Activated T-cell treated with anti-CD3 and anti-CD28 coated beads, Interleukin-2, amount 50 U/mL, for 1 hour (primary cell): Measurements from ENCODE around the gene MAEL.

Experiments
- DNase-seq: peaks from one replicate; pipeline ENCODE4 v3.0.0-alpha.2; 2020

MAEL gene

DNA sequence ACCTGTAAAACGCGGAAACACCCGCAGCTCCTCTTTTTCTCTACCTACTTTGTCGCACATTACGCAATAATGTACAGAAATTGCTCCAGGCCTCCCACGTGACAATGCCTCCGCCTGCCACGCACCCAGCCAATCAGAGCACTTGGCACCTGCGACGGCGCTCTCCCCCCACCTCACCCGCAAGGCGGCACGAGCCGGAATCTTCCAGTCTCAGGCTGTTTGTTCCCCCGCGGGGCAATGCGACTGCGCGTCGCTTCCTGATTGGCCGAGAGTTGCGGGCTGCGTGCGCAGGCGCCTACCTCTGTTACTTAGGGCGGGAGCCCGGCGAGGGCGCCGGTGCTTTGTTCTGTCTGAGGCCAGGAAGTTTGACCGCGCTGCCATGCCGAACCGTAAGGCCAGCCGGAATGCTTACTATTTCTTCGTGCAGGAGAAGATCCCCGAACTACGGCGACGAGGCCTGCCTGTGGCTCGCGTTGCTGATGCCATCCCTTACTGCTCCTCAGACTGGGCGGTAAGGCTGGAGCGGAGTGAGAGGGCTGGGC, at the start of gene MAEL:
Gene MAEL (plus strand): TSS at position 307 of the 542 bp plus-strand sequence. CDS start 73 bp downstream, at position 380.
- DNase-seq, result no peak

DNA sequence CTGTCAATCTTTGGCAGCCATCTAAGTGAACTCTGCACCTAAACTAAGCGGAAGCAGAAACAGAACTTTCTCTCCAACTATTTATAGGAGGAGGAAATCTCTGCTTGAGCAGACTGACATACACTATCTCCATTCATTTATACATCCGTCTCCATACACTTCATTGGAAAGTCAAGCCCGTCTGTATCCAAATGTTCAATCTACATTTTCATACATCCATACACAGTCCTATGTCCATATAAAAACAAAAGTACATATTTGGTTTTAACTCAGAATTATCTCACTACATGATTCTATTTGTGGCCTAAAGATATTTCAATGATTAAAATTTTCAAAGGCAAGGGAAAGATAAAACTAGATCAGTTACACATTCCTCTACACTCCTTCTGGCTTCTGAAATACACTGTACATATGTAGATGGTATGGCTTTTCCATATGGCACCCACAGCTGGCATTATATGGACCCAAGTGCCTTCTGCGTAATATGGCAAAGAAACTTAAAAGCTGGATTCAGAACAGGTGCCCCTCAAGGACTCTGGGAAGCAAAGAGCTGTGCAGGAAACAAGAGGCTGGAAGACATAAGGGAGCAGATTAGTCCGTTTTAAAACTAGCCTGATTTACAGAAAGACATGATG, 49.2 kb upstream of the MAEL start:
- no peak for DNase-seq

DNA sequence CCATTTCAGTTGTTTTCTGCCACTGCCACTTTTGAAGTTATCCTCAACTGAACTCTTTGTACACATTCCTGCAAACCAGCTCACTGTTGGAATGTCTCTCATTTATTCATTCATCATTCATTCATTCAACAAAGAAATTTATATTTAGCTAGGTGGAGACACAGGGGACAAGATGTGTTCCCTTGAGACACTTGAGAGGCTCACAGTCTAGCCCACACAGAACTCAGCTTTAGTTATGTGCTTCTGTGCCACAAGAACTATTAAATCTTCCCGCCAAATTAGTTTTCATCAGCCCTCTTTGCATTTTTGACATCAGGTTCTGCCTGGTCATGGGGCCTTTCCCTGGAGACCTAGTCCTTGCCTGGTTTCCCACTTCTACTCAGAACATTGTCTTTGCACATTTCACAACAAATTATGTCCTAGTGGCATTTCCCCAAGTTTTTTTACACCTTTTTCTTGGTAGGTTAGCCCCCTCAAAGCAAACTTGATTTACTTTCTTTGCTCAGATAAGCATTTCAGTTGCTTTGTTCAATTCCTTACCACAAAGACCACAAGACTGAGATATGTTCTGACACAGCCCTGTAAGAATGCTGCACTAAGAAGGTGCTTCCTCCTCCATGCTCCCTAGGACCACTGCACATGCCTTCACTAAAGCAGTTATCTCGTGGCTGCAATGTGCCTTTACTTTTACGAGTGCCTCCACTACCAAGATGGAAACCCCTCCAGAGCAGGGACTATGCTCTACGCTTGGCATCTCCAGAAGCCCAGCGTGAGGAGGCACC, 44.7 kb upstream of the MAEL start:
- DNase-seq, result no peak

DNA sequence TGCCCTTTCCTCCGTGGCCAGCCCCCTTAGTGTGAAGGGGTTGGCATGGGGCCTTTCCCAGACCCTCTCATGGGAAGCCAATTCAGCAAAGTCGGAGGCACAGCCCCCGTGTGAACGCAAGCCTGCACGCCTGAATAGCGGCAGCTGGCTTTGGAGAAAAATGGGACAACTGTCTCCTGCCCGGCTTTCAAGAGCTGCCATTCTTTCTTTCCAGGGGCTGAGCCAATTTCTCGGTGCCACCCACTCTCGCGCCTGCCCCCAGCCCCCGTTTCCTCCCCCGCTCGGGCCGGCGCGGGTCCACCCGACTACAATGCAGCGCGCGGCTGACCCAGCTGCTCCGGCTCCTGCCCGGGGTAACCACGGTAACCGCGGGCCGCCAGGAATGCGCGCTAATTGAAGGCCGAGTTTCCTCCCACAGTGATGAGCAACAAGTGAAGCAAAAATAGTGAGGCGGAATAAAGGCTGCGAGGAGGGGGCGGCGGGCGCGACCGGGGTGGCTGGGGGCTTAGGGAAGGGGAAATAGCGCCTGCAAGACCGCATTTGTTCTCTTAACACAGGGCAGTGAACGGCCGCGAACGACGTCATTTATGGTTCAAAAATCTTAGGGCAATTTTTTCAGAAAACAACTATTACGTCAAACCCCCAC, 41.6 kb upstream of the MAEL start:
- no peak for DNase-seq

DNA sequence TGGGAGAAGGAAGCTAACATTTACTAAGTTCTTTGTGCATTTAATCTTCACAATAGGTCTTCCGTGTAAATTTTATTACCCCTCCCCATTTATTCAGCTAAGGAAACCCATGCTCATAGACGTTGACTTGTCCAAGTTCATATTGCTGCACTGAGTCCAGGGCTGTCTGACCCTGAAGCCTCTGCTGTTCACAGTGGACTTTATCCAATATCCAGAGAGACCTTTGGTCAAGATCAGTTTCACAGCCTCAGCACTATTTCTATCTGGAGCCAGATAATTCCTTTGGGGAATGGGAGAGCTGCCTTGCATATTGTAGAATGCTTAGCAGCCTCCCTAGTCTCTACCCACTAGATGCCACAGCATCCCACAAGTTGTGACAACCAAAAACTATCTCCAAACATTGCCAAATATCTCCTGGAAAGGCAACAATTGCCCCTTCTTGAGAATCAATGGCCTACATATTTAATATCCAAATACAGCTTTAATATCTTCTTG, 40.2 kb upstream of the MAEL start:
- DNase-seq, result no peak

DNA sequence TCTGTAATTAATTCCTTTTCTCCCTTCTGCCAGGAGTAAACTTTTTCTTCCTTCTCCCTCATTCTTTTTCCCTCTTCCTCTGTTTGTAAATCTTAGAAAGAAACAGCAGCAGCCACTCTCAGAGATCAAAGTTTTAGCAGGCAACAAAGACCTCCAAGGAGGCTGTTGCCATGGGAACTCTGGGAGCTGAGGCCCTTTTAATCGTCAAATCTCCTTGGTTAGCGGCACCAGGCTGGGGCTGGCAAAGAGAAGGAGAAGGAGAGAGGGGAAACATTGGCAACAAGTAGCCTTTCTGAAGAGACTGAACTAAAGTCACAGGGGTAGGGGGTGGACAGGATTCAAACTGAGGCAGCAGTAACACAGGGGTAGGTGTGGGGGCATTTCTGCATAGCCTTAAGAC, 38.9 kb upstream of the MAEL start:
- DNase-seq, result no peak

DNA sequence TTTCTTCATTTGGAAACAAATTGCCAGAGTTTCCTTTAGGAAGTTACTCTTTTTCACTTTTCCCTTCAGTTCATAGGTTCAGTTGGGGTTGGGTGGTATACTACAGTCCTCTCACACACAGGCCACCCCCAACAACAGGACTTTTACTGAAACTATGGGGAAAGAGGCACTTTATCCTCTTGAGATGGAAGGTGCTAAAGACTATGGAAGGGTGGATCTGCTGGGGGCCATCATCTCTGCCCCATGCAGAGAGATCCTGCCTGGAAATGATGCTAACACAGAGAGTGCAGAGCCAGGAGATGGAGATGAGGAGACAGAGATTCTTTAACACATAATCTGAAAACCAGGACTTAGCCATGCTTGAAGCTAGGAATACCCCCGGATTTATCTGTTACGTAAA, 38.0 kb upstream of the MAEL start:
- DNase-seq, result no peak

DNA sequence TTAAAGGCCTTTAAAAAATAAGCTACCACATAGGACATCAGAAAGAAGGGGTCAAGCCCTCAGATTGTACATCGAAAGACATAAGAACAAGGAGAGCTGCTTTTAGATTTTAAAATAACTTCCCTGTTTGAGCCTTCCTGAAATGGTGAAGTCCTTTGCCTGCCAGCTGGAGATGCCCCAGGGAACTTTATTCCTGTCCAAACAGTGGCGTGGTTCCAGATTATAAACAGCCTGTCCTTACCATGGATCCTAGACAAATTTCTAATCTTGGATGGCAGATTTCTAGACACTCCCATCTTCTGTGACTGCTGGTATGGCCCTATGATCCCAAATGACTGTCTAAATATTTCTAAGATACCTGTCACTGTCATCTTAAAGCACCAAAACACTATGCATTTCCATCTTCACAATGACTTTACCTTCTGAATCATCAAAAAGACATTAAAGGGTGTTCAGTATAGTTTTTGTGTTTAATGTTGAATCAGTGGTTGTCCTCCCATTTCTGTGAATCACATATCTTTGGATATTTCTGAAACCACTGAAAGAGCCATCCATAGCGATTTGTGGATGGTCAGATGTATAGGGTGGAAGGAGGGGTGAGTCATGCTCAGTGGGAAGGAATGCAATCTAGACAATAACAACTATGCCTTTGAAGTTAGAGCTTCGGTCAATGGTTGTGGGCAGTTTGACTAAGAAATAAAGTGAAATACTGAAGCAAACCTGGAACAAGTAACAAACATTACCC, 36.9 kb upstream of the MAEL start:
- DNase-seq, result no peak

DNA sequence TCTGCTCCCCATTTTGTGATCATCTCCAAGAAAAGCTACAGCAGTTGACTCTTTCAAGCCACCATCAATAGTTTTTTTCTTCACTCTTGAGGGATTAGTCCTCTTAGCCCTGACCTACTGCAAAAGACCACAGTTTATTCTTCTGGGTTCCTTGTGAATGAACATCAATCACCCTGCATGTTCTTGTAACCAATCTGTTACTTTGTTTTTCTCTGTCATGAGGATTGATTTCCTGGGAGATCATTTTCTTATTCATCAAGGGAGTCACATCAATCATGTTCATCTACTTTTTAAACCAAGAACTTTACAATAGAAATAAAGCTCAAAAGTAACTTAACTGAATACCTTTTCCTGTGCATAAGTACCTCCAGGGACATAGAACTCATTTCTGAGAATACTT, 35.6 kb upstream of the MAEL start:
- no peak for DNase-seq

DNA sequence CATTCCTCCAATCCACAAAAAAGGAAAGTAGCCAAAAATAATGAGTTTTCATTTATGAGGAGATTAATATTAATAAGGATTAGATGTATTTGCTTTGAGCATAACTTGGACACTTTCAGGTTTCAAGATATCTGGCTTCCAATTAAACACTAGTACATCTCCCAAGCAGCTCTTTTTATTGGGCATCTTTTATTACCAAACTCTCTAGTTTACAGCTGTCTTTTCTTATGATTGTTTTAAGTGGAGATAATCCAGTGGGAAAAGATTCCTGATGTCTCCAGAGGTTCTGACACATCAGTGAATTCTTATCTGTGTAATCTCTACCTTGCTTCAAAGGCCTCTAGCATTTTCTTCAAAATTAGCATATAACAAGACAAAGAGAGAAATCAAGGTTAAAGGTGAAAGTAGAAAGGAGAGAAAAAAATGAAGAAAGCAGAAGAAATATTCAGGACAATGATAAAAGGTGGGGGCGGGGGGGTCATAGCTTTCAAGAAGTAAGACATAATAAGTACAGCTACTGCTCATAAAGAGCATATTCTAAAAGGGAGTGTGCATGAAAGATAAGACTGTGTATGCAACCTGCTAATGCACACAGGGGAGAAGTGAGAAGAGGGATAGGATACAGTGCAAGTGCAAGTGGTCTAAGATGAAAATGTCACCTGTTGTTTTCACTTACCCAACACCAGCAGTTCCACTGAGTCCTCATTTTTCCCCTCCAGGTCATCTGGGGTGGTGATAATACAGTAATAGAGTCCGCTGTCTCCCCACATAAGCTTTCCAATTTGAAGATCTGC, 32.8 kb upstream of the MAEL start:
- no peak for DNase-seq

DNA sequence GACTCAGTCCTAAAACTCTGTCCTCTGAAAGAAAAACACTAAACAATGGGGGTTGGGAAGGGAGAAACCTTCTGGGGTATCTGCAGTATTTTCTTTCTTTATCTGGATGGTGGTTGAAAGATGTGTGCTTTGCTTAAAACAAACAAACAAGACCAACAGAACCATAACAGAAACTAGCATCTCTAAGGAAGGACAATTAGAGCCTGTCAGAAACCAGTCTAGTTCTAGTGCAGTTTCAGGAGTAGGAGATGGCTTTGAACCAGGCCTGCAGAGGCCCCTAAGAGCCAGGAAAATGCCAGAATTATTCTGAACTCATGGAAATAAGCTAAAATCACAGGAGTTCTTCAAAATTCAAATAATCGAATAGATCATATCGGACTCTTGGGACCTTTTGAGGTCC, 32.2 kb upstream of the MAEL start:
- no peak for DNase-seq

DNA sequence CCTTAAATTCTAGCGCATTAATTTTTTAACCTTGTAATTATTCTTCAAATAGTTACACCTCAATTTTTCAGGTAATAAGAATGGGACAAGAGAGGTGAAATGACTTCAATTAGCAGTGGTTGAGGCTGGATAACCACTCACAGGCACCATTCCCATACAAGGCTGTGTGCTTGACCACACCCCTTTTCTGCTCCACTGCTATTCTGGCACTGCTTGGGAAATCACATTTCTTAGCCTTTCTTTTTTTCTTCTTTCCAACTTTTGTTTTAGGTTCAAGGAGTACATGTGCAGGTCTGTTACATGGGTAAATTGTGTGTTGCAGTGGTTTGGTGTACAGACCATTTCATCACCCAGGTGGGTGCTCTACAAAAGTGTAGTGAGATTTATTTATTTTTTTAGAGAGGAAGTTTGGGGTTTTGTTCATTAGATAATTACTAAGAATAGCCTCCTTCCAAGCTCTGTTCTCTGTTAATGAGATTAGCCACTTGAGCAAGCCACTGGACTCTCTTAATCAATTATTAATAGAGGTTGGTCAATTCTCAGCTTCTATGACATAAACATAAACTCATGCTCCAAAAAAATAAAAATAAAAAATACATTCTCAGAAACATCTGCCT, 28.1 kb upstream of the MAEL start:
- DNase-seq, result no peak

DNA sequence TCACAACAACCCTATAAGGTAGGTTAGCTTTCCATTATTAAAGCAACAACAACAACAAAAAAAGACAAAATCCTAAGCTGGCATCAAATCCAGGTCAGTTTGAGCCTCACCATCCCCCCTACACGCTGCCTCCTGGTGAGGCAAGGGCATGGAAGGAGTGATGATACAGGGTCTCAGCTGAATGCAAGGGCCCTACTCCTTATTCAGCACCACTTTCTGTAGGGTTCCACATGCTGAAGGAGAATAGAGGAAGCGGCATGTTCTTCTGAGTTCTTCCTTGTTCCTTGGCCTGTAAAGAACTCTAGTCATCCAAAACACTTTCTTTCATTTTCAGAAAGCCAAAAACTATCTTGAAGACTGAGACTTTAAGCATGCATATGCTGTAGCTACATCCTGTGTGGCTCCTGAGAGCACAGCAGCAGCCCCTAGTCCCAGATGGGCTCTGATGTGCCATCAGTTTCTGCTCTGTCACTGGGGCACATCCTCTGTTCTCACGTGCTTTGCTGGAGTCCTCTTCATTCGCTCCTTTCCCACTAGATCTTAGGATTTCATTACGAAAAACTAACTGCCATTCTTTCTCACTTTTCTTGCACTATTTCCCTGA, 19.9 kb upstream of the MAEL start:
- DNase-seq, result no peak

DNA sequence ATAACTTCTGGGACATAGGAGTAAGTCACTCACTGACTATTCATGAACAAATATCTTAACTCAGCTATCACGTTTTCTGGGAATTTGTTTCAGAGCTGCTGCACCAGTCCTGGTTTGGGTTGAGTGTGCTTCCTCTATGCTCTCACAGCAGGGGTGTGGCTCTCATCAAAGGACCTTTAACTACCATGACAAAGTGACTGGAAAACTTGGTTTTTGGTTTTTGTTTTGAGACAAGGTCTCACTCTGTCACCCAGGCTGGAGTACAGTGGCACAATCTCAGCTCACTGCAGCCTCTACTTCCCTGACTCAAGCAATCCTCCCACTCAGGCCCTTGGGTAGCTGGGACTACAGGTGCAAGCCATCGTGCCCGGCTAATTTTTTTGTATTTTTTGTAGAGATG, 17.8 kb upstream of the MAEL start:
- DNase-seq, result no peak

DNA sequence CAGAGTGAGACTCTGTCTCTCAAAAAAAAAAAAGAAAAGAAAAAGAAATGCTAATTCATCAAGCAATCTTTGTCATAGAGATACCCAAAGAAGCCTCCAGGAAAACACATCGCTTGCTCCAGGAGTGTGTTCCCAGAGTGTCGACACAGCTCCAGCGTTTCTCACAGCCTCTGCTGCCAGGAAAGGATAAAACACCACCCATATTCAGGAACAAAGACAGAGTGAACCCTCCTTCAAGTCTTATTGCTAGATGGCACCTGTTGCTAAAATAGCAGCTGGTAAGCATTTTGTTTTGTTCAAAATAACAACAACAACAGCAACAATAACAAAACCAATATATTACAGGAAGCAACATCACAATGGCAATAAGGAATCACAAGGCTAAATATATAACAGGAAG, 16.9 kb upstream of the MAEL start:
- no peak for DNase-seq

DNA sequence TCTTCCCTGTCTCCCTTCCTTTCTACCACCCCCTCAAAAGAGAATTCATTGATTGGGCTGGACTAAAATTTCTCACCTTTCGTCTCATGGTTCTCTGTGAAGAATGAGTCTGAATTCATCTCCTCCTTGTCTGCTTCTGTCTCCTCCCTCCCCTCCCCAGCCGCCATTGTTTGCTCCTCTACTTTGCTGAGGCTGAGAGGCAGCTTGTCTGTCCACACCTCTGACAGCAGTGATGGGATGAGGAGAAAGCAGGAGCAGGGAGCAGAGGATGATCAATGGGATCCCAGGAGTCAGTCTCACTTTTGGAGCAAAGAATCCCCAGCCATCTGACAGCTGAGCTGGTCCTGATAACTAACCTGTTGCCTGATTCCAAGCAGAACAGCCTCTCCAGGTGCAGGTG, 16.3 kb upstream of the MAEL start:
- DNase-seq, result no peak

DNA sequence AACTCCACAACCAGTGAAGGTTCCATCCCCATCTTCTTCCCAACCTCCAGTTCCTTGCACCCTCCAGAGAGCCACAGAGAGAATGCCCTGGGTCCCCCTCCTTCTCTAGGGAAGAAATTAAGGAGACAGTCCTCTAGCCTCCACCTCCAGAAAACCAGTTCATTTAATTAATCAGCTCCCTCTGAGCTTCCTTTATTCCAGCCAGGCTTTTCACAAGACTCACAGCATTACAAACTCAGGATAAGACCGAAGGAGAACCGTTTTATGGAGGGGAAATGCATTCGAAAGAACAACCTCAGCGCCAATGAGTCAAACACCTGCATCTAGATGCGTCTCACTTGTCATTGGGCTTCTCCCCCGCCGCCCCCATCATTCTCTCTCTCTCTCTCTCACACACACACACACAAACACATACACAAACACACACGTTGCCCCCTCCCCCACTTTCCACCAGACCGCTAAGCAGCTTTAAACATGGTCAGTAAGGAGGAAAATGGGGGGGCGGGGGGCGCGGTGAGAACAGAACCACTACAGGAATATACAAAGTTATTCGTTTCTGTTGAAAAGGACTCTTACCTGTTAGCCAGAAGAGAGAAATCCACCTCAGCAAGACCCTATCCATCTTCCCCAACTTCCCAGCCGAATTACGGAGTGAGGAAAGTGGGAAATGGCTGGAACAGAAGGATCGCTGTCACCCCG, 14.3 kb upstream of the MAEL start:
- no peak for DNase-seq

DNA sequence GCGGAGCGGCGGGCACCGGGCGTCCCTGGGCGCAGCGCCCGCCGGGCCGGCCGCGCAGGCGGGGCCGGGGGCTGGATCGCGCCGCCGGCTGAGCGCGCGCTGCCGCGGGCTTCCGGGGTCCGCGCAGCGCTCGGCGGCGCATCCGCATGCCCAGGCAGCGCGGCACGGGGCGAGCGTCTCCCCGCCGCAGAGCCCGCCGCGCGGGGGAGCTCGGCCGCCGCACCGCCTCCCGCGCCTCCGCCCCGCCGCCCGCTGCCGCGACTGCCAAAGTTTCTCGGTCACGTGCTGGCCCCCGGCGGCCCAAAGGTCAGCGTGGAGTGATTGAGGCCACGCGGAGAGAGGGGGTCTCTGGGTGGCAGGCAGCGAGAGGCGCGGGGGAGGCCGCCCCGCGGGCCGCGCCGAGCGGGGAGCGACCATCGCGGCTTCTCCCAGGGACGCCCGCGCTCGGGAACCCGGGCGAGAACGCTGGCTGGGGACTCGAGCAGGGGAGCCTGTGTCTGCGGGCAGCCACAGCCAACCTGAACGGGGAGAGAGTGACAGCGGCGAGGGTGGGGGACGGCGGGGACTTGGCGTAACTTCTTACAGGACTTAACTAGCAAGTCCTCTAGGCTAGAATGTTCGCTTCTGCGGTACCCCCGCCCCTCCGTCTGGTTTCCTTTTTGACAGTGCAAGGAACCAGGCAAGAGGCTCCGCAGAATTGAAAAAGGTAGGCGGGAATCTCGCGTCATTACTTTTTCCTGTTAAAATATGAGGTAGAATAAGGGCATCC, 13.5 kb upstream of the MAEL start, which contains the start of gene ILDR2:
Gene ILDR2 (minus strand): TSS at position 180 of the 769 bp plus-strand sequence. CDS start 272 bp downstream, outside the sequence.
- DNase-seq, result peak; percentile 67

DNA sequence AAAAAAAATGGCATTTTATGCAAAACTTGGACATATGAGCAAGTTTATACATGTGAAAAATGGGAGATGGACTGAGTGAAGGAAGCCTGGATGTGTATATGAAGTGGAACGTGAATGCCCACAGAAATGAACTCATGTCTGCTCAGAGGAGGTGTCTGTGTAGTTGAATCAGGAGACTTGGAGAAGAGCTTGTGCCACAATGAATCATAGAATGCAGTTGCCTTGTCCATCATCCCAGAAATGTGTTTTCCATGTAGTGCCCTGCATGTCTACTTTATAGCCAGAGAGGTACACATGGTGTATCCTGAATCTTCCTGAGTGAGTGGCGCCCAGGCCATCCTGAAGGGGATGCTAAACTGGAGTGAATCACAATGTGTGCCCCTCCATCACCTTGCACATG, 11.1 kb upstream of the MAEL start:
- DNase-seq, result no peak

DNA sequence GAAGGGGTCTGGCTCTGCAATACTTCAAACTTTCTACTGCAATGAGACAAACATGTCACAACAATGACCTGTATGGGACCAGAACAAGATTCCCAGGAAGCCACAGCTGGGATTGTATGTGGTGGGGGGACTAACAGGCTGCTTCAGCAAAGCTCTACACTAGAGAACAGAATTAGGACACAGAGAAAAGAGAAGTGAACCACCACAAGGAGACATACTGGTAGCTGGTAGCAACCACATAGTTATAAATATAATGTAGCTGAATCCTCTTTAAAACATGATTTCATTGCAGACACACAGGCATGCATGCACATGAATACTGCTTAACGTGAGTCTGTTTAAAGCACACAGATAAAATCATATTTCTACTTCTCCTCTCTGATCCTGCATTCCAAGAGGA, 10.3 kb upstream of the MAEL start:
- DNase-seq, result no peak
